ENCODE results near the gene RUNX3. TPM values are rescaled to one million over a fixed set of nuclear protein-coding genes. Genes with fewer than 3 reads are reported as not detected.

The RUNX3 gene
- total RNA-seq, 1 donor, result not detected

DNA sequence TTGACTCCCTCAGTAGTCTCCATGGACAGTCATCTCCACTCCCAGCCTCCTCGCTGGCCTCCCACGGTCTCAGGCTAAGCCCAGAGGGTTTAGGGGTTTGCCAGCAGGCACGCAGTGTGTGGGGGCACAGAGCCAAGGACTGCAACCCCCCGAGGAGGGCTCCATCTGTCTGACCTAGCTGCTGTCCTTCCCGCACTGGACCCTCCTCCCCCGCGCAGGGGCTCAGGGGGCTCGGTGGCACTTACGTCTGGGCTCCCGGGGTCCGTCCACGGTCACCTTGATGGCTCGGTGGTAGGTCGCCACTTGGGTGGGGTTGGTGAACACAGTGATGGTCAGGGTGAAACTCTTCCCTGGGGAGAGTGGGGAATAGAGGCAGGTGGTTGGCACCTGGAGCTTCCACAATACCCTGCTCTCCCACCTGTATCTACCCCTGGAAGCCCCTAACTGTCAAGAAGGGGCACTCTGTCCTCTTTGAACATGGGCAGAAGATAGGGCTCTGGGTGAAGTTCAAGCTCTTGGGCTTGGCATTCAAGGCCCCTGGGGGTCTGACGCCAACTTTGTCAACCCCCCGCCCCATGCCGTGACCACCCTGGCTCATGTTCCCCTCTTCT lies 11.0 kb downstream of the RUNX3 start:
- no peak for TF ChIP-seq CTCF (IDR thresholded peaks at IDR 0.05; ENCODE audit: insufficient read depth, low read depth, low read length)
- H3K4me3 ChIP-seq (ENCODE audit: low read depth, low read length), result no peak overlapping the region
- no peak for DNase-seq (ENCODE audit: low read depth)

DNA sequence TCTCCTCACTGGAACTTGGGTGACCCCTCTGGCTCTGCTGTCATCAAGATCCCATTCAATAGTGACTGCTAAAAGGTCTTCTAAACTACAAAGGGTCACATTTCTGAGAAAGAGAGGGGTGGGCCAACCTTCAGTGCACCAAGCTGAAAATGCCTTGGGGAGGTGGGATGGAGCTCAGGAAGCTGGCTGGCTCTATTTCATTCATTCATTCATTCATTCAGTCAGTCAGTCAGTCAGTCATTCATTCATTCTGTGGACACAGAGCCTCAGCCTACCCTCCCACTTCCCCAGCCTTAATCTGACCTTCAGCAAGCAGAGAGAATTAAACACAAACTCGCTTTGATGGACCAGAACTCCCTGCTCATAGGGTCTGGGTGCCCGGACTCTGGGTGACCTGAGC lies 11.7 kb downstream of the RUNX3 start:
- DNase-seq (ENCODE audit: low read depth), result no peak
- TF ChIP-seq CTCF (IDR thresholded peaks at IDR 0.05; ENCODE audit: insufficient read depth, low read depth, low read length), result no peak
- no peak overlapping the region for H3K4me3 ChIP-seq (ENCODE audit: low read depth, low read length)

GRCh38 chr1:24917327-24918074 lies 12.6 kb downstream of the RUNX3 start:
- no peak for TF ChIP-seq CTCF (IDR thresholded peaks at IDR 0.05; ENCODE audit: insufficient read depth, low read depth, low read length)
- DNase-seq (ENCODE audit: low read depth), result no peak
- no peak overlapping the region for H3K4me3 ChIP-seq (ENCODE audit: low read depth, low read length)

DNA sequence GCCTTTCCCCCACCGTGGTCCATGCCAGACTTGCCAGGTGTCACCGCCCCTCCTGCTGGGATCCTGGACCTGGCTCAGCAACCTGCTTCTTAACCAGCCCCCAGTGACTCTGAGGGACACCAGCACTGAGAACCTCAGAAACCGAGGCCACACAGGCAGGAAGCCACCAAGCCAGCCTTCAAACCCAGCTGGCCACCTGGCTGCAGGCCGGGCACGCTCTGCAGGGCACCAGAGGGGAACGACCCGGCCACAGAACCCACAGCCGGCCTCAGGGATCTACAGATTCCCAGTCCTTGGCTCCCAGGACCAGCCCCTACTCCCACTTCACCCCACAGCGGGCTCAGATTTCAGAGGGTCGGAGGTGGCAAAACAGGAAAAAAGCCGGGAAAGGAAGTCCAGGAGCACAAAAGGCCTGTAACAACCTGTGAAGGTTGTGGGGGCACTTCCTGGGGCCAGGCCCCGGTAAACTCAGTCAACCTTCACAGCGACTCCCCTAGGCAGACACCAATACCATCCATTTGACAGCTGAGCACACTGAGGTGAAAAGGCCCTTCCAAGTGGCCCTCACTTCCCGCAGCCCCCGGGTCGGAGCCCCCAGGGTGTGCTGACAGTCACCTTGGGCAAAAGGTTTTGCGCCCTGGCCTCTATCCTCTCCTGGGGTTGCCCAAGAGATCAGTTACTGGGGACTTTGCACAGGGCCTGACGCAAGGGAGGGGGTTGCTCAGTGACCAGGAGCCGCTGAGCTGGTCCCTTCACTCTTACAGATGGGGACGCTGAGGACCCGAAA lies 14.1 kb downstream of the RUNX3 start:
- DNase-seq (ENCODE audit: low read depth), result no peak
- TF ChIP-seq CTCF (IDR thresholded peaks at IDR 0.05; ENCODE audit: insufficient read depth, low read depth, low read length), result no peak
- no peak overlapping the region for H3K4me3 ChIP-seq (ENCODE audit: low read depth, low read length)

DNA sequence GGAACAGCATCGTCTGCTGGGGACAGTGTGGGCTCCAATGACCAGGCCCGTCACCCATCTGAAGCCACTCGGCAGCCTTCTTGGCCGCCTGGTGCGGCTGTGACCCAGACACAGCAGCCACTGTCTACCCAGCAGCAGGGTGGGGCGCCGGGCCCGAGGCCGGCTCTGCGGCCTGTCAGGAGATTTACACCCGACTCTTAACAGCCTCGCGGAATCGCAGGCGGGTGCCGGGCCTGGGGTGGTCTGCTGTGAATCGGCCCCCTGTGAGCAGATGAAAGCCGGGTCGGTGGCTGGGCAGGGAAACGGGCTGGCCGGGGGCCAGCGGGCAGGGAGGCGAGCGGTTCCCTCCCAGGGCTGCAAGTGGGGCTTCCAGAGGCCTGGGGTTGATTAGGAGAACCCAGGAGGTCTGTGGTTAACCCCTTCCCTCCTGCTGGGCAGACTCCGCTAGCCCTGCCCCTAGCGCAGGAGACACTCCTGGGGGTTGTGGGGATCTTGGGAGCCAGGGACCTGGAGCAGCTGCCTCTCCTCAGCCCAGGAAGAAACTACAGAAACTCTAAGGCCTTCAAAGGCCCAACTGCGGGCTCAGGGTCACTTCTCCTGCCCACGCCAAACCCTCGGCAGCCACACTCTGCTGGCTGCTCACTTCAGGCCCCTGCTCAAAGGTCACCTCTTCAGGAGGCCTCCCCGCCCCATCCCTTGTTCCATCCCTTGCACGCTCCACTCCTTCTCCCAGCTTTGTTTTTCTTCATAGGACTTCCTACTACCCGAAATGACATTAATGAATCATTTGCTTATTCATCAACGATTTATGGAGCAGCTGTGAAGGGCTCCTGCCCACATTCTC lies 15.6 kb downstream of the RUNX3 start:
- H3K4me3 ChIP-seq (ENCODE audit: low read depth, low read length), result no peak overlapping the region
- DNase-seq (ENCODE audit: low read depth), result peak; percentile 20
- no peak for TF ChIP-seq CTCF (IDR thresholded peaks at IDR 0.05; ENCODE audit: insufficient read depth, low read depth, low read length)

- no peak overlapping the region for H3K4me3 ChIP-seq (ENCODE audit: low read depth, low read length)
- TF ChIP-seq CTCF (IDR thresholded peaks at IDR 0.05; ENCODE audit: insufficient read depth, low read depth, low read length), result no peak
- no peak for DNase-seq (ENCODE audit: low read depth)
Observed at GRCh38 chr1:24913616-24914225, 16.4 kb downstream of the RUNX3 start.
